HT1080 (cell line): ENCODE data around the gene PDZD8. TPM values are rescaled to one million over a fixed set of nuclear protein-coding genes. Genes with fewer than 3 reads are reported as not detected.

Experiments
- DNase-seq: peaks from one replicate; pipeline ENCODE4 v3.0.0-alpha.2; 2015; ENCODE audit warnings: low read depth
- total RNA-seq: library from RNA; depleted of rRNA; stranded (reverse); fragments of >200 nt; shearing (Covaris generic); gene quantifications from 2 replicates; pipeline ENCODE4 v1.2.3, GENCODE V29; 2014

The PDZD8 gene
- total RNA-seq, 1 experiment from 2014 or later: 26.1 TPM

DNA sequence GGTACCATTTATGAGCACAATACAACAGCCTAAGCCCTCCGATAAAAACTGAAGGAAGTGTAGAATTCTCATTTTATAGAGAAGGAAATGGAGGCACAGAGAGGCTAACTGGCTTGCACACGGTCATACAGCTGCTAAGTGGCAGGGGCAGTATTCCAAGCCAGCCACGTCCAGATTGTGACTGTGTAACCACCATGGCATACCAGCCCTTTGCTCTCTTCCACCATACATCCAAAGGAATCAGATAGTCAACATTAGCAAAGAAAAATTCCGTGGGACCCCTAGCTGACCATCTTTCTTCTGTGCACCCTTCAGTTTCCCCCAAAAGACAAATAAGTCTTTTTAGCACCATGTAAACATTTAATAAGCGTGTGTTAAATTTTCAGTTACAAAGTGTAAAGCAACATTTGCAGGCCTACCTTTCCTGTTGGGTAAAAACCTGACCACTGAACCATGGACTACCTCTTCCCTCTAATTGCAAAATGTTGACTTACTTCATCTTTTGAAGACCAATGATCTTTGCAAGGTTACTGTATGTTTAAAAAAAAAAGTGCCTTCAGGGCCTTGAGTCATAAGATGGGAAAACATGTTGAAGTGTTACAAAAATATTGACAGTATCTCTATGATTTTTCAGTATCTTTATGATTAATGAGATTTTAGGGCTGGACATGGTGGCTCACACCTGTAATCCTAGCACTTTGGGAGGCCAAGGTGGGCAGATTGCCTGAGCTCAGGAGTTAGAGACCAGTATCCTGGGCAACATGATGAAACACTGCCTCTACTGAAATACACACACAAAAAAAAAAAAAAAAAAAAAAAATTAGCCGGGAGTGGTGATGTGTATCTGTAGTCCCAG is 24.3 kb upstream of the PDZD8 start:
- DNase-seq: no peak

DNA sequence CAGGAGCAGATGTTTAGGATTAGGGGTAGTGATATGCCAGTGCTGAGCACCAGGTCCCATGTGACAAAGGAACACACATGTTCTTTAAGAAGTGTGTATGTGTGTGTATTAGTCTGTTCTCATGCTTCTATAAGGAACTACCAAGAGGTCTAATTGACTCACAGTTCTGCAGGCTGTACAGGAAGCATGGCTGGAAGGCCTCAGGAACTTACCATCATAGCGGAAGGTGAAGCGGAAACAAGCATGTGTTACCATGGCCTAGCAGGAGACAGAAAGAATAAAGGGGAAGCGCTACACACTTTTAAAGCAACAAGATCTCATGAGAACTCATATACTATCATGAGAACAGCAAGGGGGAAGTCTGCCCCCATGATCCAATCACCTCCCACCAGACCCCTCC is 22.8 kb upstream of the PDZD8 start:
- DNase-seq: no peak

DNA sequence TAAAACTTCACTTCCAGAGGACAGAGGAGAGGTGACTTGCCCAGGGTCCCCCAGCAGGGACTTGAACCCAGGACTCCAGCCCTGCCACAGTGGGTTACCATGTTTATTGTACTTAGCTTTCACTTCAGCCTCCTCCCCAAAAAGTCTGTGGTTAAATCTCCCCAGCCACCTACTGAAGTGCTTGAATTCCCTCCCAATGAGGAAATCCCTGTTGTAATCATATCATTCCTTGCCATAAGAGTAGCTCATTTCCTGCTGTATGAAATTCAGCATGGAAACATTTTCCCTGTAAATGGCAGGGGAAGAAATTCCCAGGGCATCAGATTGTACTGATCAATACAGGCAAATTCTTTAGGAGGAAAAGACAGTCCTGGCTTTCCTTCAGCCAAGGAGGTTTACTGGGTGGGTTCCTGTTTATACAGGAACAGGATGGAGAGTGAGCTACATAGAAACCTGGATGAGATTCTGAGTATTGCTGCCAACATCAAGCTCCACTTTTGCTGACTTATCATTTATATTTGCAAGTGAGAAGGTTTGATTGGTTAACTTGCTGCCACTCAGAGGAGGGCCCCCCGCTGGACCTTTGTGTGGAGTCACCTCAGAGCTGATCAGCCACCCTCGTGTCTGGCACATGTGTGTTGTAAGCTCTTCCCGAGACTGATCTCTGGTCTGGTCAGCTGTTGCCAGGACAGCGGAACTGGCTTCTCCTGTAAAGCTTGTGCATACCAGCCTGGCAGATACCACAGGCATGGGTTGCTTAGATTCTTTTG is 16.4 kb upstream of the PDZD8 start:
- DNase-seq: peak; percentile 14

DNA sequence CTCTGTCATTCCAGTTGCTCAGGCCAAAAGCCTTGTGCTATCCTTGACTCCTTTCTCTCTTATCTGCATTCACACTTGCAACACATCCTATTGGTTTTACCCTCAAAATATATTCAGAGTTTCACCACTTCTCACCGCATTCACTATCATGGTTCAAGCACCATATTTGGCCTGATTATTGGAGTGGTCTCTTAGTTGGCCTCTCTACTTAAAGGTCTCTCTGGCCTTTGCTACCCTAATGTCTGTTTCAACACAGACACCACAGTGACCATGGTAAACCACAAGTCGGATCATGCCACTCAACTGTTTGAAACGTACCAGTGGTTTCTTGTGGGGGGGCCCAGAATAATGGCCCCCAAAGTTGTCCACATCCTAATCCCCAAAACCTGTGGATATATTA is 15.2 kb upstream of the PDZD8 start:
- DNase-seq: no peak

DNA sequence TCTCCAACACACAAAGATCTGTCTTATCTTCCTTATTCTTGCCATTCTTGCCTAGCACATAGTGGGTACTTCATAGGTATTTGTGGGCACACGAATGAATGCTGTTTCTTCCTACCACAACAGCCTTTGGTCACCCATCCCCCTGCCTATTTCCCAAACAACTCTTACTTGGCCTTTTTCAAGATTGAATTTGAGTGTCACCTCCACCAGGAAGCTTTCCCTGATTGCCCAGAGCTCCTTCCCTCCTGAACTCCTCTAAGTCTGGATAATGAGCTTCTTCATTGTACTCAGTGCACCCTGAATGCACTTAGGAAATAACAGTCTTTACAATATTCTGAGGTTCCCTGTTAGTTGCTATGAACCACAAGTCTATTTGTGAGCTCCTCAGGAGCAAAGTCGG is 11.6 kb upstream of the PDZD8 start:
- no peak for DNase-seq

DNA sequence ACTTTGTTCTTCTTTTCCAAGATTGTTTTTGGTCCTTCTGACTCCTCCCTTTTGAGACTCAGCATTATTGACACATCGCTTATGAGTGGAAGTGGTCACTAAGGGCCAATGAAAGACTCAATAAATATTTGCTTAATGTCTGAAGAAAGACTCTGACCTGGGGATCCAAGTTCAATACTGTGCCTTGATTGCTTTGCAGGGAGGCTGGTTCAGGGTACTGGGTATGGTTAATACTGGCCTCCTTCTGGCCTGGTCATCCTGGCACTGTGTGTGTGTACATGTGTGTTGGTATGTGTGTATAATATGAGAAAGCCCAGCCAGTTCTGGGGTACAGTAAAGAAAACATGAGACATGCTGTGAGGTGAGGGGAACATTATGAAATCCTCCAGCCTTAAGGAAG is 7.6 kb upstream of the PDZD8 start:
- no peak for DNase-seq

DNA sequence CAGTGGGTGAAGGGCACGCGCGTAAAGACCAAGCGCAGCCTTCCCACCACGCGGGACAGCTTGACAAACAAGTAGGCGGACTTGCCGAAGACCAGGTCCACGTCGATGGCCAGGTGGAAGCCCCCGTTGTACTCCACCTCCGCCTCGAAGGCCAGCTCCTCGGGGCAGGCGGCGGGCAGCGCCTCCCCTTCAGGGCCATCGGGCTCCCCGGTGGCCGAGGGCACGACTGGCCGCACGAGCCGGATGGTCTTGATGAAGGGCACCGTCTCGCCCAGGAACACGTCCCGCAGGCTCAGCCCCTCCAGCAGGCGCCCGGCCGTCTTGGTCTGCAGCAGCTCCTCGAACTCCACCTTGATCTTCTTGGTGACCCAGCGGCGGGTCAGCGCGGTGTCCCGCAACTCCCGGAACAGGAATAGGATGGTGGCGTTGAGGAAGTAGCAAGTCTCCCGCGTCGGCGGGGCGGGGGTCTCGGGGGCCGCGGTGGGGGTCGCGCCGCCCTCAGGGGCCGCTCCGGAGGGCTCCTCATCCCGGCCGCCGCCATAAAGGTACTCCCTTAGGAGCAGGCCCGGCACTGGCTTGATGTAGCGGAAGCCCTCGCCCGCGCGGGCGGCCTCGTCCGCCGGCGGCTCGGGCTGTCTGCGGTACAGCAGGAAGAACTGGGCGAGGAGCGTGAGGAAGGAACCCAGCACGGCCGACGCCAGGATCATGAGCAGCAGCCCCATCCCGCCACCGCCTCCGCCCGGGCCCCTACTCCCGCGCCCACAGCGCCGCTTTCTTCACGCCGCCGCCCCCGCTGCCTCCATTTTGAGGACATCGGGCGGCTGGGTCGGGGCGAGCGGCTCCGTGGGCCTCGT is 507 bp downstream of the PDZD8 start:
- no peak for DNase-seq

DNA sequence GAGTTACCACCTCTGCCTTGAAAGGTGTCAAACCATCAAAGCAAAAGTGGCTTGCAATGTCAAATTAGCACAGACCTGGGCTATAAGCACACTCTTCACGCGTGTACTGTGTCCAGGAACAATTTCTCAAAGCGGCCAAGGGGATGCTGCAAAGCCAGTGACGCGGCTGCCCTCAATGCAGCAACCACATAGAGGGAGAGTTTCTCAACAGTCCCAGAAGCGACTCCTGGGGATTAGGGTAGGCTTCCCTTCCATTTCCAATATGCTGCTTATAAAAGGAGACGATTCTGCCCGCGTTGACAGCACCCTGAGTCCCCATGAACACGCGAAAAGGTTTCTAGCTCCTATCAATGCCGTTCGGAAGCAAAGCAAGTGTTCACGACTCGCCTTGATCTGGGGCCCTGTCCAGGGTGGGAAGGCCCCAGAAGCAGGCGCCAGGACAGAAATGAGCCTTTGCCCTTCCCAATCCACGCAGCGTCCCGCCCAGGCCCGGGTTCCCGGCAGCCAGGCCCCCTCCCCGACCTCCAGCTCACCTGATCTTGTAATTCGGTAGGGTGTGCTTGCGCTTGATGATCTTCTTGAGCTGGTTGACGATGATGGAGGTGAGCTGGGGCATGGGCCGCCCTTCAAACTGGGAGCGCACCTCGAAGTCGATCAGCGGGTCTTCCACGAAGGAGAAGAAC is 1.3 kb downstream of the PDZD8 start:
- peak; percentile 46 for DNase-seq

DNA sequence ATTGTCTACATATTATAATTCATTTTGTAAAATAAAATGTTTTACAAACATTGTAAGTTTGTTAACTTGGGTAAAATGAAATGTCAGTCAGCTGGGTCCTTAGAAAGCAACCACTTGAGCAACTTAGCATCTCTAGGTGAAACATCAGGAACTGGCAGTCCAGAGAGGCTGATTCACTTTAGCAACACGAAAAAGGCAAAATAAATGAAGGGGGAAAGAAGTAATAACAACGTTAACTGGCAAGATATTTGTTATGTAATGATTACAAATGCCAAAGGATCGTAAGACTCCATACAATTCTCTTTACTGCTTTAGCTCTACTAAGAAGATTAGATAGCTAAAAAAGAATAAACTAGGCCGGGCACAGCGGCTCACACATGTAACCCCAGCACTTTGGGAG is 5.0 kb downstream of the PDZD8 start:
- no peak for DNase-seq

DNA sequence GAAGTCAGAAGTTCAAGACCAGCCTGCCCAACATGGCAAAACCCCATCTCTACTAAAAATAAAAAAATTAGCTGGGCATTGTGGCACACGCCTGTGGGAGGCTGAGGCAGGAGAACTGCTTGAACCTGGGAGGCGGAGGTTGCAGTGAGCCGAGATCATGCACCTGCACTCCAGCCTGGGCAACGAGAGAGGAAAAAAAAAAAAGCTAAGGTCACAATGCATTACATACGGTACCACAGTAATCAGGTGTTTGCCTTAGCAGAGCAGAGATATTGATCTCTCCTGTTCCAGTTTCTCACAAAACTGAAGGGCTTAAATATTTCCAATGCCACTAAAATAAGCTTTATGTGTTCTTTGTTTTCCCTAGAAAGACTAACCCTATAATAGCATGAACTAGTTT is 7.5 kb downstream of the PDZD8 start:
- DNase-seq: no peak

DNA sequence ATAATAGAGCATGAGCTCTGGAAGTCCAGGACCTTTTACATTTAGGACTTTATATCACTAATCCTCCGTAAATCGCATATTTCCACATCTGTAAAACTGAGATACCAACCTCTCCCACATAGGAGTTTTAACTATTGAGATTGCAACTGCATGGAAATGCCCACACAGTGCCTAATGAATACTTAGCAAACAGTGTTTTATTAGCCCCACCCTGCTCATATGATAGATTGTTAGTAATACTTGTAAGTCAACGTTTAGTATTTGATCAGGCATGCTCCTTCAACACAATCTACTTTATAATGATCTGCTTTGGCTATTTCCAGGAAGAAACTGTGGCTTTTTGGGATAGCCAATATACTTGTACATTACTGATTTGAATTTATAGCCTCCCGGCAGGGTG is 8.5 kb downstream of the PDZD8 start:
- no peak for DNase-seq

DNA sequence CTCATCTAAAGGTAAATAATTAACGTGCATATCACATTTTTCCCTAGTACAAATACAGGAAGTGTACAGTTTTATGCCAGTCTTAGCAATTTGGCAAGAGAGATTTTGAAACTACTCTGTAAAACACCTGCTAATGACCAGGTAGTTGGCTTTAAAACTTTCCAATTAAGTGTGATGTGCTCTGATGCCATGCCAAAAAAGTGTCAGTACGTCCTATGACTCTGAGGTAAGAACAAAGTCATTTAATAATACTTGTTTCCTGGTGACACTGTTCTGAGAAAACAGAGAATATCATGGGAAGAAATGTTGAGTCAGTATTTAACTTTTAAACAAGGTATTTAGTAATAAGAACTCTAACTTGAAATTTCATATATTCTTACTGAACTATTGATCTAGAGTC is 9.6 kb downstream of the PDZD8 start:
- peak; percentile 10 for DNase-seq

DNA sequence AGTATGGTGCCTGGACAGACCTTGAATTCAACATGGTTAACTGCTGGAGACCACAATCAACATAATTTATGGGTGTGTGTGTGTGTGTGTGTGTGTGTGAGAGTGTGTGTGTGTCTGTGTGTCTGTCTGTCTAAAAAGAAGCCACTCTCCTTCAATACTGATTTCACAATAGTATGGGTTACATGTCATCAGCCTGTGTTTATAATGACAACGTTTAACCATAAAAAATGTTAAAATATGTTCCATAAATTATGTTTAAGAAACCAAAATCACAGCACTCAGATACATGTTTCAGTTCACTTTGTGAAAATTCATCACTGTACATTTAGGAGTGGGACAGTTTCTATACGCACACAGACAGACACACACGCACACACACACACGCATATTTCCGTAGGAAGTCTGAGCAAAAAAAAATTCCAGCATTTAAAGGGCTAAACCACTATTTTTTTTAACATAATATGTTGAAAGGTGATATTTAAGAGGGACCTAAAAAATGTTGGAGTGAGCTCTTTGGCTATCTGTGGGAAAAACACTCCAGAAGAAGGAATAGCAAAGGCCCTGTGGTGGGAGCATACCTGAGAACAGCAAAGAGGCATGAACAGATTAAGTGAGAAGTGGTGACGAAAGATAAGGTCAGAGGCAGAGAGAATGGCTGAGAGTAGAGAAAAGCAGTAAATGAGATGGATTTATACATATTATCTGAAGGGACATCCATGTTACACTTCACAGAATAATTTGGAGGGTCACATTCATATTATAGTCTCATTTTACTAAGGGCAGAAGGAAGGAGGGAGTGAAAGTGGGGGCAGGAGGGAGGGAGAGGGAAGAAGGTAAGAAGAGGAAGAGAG is 10.9 kb downstream of the PDZD8 start:
- DNase-seq: peak; percentile 18

DNA sequence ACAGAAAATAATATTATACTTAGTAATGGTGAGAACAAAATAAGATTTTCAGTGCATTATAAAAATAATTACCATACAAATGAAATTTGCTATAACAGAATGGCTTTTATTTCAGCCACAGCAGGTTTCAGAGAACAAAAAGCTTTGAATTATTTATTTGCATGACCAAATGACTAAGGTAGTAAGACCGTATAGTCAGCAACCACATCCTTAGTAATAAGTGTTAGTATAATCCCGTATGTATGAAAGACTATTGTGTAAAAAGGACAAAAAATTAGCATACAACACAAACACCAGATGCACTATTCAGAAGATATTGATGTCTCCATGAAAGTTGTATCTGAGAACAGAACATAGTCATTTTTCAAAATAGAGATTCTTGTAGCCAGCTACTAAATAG is 12.2 kb downstream of the PDZD8 start:
- DNase-seq: peak; percentile 89

DNA sequence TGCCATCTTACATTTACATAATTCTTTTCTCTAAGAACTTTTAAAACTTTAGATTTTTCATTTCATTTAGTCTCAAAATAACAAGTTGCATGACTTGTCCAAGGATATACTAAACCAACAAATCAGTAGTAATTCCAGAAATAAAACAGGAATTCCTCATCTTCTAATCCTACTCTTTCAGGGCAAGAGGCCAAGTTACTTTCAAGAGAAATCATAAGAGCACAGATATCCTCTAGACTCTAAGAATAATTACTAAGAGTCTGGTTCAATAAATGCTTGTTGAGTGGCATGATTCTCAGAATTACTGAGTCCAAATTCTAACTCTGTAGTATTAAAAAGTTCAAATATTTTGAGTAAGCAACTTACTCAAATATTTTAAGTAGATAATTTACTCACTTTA is 12.9 kb downstream of the PDZD8 start:
- peak; percentile 44 for DNase-seq

DNA sequence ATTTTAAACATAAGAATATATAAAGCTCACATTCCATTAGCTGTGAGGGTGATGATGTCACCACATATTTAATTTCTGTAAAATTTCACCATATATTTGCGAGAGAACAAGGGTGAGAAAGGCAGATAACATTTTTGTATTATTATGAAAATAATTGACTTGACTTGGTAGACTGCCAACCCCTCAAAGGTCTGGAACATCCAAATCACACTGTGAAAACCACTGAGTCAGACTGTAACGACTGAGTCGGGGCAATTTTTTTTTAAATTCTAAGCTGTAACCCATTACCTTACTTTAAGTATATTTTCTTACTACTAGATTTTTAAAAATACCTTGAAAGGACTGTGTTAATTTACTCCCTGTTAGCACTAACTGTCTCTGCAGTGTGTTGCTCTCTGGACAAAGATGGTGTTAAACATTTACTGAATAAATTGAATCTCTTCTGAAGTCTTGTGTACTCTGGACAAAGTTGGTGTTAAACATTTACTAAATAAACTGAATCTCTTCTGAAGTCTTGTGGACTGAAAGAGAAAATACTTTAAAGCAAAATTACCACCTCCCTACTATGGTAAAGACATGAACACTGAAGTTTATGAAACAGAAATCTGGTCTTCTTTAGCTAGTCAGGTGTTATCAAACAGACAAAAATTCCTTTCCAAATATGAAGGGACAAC is 14.1 kb downstream of the PDZD8 start:
- DNase-seq: no peak

DNA sequence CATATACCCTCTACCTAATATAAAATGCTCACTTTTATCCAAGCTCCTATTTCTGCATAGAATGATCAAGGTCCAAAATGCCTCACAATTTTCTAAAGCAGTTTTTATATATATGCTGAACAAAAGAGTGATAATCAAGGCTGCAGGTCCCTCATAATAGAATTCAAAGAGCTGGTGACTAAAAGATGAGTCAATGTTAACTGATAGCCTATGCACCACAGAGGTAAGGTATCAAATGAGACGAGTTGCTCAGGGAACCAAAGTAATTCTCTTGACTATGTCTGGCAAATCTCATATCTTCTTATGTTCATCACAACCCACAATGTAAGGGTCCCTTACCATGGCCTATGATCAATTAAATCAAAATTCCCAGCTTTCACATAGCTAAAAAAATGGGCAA is 15.2 kb downstream of the PDZD8 start:
- peak; percentile 65 for DNase-seq

DNA sequence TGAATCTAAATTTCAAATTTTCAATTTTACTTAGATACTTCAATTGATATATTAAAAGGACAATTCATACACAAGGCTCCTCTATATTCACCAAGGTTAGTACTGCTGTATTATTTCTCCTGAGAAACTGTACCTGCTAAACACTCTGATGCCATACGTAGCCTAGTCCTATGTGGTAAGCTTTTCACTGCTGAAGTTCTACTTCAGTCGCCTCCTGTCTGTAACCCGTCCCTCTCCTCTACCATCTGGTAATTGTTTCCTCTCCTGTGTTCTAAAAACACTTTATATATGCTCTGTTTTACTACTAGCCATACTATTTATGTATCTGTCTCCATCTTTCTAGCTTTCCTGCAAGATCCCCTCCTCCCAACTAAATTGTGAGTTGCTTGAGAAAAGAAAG is 20.2 kb downstream of the PDZD8 start:
- no peak for DNase-seq

DNA sequence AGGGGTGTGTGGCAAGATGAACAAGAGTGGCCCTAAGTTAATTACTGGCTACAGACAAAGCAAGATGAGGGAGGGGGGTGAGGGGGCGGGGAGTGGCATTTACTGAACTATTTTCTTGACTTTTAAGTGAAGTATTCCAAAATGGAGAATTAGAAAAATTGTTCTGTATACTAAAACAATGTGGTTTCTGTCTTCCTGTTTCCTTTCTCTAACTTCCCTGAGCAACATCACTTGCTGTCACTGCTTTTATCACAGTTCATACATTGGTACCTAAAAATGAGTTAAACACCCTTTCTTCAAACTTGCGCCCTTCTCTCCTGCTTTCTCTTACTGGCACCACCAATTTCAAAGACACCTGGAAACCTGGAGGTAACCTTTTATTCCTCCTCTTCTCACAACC is 21.6 kb downstream of the PDZD8 start:
- no peak for DNase-seq

DNA sequence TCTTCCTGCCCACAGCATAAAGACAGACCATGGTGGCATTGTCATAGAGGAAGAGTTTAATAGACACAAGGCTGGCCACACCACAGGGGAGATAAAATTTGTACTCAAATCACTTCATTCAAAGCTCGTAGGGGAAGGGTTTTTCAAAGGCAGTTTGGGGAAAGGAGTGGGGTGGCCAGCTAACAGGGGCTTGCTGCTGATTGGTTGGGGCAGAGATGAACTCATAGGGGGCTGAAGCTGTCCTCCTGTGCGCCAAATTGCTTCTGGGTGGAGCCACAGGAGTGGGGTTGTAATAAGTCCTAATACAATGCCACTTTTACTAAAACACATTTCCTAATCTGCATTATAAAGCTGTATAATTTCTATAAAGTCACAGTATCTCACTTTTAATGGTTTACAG is 22.5 kb downstream of the PDZD8 start:
- DNase-seq: no peak
